CD4-positive, alpha-beta T cell treated with Interleukin-2 at 100 ng/mL for 4 hours (primary cell): ENCODE measurements around the gene JMJD1C.
A peak's percentile ranks its signal among the peaks of the same experiment; 100 is the strongest.

Experiments
- DNase-seq: peaks from one replicate; pipeline ENCODE4 v3.0.0-alpha.2; 2020; ENCODE audit warnings: low spot score

Gene JMJD1C

DNA sequence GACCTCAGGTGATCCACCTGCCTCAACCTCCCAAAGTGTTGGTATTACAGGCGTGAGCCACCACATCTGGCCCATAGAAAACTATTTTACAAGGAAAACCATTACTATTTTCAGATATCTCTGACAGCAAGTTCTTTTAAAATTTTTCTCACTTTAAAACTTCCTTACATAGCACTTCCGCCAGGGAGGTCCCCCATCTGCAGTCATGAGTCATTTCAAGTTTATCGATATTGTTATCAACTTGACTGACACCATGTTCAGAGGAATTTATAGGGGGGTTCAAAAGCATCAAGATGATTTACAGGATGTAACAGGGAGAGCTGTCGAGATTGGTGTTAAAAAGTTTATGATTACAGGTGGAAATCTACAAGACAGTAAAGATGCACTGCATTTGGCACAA is 243.8 kb downstream of the JMJD1C start:
- DNase-seq: peak; percentile 39

DNA sequence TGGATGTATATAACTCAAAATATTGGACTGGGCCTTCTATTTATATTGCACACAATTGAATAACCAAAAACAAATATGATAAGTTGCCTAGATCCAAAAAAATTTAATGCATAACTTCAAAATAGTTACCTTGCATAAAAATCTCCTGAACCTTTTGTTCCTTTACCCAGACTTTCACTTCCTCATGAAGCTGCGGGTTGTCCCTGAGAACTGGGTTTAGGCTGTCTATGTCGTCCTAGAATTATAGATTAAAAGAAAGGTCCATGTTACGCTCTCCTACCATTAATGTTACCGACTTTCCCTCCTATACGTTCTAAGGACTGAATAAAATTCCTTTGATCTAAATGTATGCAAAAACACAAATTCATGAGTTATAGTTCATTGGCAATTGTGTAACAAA is 246.0 kb downstream of the JMJD1C start:
- no peak for DNase-seq

GRCh38 chr10:63217120-63217605 is 248.6 kb downstream of the JMJD1C start:
- DNase-seq: peak; percentile 70

DNA sequence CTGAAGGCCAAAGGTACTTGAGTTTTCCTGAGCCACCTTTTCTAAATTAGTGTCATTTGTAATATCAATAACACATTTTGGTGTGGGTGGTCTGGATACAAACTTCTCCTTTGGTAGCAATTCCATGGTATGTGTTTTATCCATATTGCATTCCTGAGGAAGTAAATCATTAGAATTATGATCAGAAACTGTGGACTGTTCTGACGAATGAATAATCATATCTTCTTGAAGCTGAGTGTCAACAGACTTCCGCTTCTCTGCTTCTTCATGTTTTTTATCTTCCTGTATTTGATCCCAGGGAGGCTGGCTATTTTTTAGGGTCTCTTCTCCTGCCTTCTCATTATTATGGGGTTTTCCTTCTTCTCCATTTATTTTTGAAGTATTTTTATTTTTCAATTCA is 251.2 kb downstream of the JMJD1C start:
- no peak for DNase-seq

GRCh38 chr10:63213489-63213888 is 252.3 kb downstream of the JMJD1C start:
- DNase-seq: no peak

- DNase-seq: no peak
Observed at GRCh38 chr10:63210611-63211196, 255.1 kb downstream of the JMJD1C start.

- no peak for DNase-seq
Observed at GRCh38 chr10:63209705-63210104, 256.1 kb downstream of the JMJD1C start.

- no peak for DNase-seq
Observed at GRCh38 chr10:63208986-63209385, 256.8 kb downstream of the JMJD1C start.

DNA sequence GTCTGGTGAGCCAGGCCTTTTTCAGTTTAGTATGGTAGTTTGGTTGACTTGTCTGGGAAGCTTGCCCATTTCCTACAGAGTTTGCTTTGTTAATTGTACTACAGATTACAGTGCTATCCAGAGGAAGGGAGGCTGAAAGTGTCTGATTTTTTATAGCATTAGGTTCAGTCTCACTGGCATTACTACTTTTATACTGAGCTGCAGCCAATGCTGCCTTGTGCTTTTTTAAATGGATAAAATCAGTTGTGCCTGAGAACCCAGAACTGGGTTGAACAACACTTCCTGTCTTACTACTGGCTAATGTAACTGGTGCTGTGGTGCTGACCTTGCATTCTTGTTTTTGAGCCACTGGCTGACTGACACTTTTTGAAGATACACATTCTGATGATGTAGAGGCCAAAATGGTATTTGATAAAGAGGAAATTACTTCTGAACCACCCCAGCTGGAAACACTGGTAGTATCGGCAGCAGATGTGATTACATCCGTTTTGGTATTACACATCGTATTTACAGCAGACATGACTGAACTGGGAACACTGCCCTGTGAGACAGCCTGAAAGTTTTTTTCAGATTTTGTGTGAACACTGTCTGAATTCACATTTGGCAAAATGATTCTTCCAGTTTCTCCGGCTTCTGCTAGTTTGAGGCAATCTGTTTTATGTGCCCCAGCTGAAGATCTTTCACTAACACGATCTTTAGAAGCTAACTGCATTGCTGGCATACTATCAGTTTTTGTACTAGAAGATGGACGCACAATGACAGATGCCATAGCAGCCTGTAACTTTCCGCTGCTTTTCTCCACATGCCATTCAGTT is 258.6 kb downstream of the JMJD1C start:
- DNase-seq: peak; percentile 28

DNA sequence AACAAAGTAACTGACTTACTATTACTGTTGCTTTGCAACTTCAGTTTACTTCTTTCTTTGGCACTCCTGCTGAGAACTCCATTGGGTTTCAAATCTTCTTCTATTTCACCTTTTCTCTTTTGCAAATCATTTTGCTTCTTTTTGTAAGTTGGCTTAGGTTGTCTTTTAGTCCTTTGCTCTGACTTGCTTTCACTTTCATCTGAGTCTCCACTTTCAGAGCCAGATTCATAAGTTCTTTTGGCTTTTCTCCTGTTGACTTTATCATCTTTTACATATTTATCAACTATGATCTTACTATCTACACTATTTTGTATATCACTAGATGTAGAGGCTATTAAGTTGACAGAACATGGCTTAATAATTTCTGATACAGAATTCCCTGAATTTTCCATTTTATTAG is 259.2 kb downstream of the JMJD1C start:
- no peak for DNase-seq

DNA sequence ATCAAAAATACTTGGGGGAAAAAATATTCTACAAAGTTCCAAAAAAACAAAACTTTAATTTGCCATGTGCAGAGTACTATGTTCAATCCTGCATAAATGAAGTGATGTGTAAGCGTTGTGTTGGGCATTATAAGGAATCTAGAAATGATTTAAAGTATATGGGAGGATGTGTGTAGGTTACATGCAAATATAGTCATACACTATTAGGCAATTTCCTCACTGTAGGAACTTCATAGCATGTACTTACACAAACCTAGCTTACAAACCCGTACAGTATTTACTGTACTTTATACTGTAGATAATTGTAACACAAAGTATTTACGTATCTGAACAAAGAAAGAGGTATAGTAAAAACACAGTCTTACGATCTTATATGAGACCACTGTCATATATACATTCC is 260.4 kb downstream of the JMJD1C start:
- DNase-seq: no peak

- no peak for DNase-seq
Observed at GRCh38 chr10:63204667-63205391, 260.9 kb downstream of the JMJD1C start.

DNA sequence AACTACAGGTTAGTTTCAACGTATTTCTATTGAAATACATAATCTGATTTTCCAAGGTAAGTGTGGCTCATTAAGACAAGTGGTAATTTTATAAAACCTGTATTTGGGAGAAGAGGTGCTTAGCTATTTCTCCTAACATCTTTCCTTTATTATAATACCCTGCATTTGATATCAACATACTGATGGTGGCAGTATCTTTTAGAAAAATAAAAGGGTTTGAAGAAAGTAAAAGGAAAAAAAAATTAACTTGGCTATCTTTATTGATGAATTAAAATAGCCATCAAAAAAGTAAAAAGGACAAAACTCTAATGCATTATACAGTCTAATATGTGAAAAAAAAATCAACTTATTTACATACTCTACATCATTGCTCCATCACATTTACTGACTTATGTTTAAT is 264.7 kb downstream of the JMJD1C start:
- no peak for DNase-seq

- DNase-seq: no peak
Observed at GRCh38 chr10:63200431-63200830, 265.3 kb downstream of the JMJD1C start.

- no peak for DNase-seq
Observed at GRCh38 chr10:63199716-63200115, 266.1 kb downstream of the JMJD1C start.

GRCh38 chr10:63197344-63198092 is 268.3 kb downstream of the JMJD1C start:
- DNase-seq: no peak

DNA sequence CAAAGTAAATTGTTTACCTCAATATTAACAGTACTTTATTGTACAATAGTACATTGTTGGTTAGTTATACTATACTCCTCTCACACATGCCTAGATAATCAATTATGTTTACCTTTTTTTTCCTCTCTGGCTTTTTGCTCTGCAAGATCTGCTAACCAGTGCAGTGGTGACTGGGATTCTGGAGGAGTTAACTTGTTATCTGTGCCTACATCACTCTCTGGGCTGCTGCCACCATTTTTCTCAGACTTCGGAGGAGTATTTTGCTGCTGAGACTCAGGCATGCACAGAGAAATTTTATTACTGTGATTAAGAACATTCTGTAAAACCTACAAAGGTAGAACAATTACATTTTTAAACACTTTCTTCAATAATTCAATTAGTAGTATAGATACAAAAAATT is 273.0 kb downstream of the JMJD1C start:
- DNase-seq: no peak

GRCh38 chr10:63175534-63175933 is 290.2 kb downstream of the JMJD1C start:
- no peak for DNase-seq

DNA sequence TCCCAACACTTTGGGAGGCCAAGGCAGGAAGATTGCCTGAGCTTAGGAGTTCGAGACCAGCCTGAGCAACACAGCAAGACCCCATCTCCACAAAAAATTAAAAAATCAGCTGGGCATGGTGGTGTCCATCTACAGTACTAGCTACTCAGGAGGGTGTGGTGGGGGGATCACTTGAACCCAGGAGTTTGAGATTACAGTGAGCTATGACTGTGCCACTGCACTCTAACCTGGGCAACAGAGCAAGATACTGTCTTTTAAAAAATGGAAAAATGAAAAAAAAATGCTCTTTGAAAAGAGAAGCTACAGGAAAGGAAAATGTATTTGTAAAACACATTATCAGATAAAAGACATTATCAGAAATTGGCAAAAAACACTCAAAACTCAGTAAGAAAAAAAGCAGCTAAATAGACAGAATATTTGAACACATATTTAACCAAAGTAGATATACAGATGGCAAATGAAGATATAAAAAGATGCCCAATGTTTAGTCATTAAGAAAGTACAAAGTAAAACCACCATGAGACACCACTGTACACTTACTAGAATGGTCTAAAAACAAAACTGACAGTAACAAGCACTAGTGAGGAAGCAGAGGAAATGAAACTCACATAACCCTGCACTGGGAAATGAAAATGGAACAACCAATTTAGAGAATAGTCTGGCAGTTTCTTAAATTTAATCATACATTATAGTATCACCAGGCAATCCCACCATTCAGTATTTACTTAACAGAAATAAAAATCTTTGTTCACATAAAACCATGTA is 292.1 kb downstream of the JMJD1C start:
- DNase-seq: peak; percentile 25

DNA sequence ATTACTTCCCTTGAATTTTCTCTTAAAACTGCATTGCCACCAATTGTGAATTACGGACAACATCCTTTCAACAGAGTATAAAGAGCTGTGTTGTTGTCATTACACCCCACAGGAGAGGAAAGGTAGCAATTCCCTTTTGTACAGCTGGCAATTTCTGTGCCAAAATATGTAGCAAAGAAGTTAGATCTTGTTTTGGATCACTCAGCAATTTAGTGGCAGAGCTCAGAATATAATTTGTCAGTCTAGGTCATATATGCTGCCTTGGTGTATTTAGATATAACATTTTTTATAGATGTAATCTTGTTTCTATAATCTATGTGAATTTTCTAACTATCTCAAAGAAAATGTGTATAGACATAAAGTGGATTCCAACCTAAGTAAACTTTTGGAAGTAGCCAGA is 293.9 kb downstream of the JMJD1C start:
- no peak for DNase-seq

GRCh38 chr10:63171255-63171855 is 294.4 kb downstream of the JMJD1C start:
- DNase-seq: no peak
